D721Med (cell line): Measurements from ENCODE around the gene FUBP3.

Experiments
- DNase-seq: peaks from one replicate; pipeline ENCODE4 v3.0.0; 2011; ENCODE audit warnings: low spot score; ENCODE audit not compliant: insufficient read length
- FAIRE-seq: peaks from 2 replicates; lab custom pipeline; 2011; peaks lifted over from hg19 to GRCh38; lab: Jason Lieb, UNC
- TF ChIP-seq, protein P1 (sequence below): IDR thresholded peaks from 2 replicates; pipeline ENCODE4 v1.5.1; 2012; ENCODE audit warnings: mild to moderate bottlenecking, control low read depth; ENCODE audit not compliant: insufficient read depth; ENCODE audit errors: missing control alignments

The FUBP3 gene

DNA sequence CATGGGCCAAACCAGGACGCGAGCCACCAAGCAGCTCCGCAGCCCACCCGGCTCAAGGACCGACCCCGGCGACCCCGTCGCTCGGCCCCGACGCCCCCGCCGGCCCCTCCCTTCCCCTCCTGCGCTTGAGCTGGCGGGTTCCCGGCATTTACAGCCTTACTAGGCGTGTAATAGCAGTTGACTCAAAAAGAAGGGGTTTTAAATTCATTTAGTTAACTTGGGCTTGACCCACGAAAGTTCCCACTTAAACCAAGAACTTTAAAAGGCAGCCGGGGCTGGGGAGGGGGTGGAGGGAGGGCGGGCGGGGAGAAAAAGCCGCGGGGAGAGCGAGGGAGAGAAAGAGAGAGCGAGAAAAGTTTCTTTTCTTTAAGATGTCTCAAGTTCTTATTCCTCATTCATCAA is 85.7 kb downstream of the FUBP3 start:
- FAIRE-seq (no peak), DNase-seq (no peak)
- TF ChIP-seq, protein P1, sequence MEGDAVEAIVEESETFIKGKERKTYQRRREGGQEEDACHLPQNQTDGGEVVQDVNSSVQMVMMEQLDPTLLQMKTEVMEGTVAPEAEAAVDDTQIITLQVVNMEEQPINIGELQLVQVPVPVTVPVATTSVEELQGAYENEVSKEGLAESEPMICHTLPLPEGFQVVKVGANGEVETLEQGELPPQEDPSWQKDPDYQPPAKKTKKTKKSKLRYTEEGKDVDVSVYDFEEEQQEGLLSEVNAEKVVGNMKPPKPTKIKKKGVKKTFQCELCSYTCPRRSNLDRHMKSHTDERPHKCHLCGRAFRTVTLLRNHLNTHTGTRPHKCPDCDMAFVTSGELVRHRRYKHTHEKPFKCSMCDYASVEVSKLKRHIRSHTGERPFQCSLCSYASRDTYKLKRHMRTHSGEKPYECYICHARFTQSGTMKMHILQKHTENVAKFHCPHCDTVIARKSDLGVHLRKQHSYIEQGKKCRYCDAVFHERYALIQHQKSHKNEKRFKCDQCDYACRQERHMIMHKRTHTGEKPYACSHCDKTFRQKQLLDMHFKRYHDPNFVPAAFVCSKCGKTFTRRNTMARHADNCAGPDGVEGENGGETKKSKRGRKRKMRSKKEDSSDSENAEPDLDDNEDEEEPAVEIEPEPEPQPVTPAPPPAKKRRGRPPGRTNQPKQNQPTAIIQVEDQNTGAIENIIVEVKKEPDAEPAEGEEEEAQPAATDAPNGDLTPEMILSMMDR = no peak

DNA sequence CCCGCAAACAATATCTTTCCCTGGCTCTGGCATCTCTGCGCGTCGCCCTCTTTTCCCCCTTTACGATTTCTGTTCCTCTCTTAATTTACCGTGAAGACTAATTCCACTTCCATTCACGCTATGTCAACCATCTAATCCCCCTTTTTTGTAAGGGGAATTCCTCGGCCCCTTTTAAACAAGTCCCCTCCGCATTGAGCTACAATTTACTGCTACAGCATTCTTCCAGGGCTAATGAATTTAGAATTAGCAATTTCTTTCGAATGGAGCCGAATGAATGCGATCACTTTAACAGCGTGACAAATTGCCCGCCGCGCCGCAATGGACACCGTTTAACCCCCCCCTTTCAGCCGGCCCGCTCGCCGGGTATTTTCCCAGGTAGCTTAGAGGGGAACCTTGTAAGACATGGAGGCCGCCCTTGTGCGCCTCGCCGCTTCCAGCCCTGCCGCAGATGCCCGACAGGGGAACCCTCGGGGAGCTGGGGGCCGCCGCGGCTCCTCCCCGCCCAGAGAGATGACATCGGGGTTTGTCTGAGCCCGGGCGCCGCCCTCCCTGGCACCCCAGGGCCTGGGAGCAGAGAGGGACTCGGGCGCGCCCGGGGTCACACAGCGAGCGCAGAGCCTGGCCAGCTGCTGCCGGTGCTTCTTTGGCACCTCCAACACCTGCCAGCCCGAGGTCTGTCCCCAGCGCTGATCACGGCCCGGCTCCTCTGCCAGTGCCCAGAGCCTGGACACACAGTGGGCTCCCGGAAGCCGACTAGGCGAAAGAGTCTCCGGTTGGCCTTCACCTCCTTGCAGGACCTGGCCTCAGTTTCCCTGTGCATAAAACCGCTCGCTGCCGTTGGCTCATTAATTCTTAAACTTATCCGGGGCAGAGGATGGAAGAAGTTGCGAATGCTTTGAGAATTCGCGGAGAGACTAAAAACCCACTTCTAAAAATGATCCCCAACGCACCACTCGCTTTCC is 86.3 kb downstream of the FUBP3 start:
- TF ChIP-seq, protein P1 = no peak
- FAIRE-seq (no peak), DNase-seq (no peak)

DNA sequence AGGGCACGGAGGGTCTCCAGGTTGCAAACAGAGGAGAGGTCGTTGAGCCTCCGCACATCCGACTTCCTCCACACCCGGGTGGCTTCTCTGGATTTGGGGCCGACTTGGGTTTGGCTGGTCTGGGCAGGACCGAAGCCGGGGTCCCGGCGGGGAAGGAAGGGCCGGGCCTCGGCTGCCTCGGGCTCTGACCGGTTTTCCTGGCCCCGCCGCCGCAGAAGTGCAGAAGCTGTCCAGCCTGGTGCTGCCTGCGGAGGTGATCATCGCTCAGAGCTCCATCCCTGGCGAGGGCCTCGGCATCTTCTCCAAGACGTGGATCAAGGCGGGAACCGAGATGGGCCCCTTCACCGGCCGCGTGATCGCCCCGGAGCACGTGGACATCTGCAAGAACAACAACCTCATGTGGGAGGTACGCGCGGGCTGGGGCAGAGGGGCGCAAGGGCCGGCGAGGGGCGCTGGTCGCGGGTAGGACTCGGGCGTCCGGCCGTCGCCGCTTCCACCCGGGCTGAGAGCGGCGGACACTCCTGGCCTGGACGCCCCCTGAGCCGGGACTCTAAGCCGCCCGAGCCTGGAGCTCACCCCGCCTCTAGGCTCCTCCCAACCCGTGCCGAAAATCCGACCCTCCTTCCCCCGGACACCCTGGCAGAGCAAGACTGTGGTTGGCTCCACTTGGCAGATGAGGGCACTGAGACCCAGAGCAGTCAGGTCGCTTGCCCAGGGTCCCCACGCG is 87.2 kb downstream of the FUBP3 start:
- no peak for FAIRE-seq
- DNase-seq = no peak
- TF ChIP-seq, protein P1 = no peak

DNA sequence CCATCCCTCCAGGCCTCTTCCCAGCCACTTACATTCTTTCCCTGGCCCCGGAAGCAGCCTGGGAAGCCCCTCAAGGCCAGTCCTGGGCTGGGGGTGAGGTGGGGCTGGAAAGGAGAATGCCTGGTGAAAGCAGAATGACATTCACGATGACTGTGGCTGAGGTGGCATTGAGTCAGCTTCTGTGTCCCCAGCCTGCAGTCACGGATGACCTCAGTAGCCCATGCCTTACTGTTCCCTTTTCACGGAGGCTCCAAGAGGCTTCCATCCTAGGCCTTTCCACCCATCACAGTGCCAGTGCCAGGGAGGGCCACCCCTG is 87.7 kb downstream of the FUBP3 start:
- no peak for FAIRE-seq
- TF ChIP-seq, protein P1 = no peak
- DNase-seq = no peak

DNA sequence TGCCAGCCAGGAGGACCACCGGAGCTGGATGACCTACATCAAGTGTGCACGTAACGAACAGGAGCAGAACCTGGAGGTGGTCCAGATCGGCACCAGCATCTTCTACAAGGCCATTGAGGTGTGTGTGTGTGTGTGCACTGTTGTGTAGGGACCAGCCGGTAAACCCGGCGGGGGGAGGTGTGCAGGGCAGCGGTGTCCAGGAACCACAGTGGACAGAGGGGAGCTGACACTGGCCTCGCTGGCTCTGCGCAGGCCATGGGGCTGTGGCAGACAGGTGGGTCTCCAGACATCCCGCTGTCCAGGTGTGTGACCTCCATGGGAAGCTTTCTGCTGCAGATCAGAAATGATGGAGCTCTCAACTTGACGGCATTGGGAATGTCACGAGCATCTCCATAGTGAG is 88.8 kb downstream of the FUBP3 start:
- TF ChIP-seq, protein P1 = no peak
- FAIRE-seq (no peak), DNase-seq (no peak)

DNA sequence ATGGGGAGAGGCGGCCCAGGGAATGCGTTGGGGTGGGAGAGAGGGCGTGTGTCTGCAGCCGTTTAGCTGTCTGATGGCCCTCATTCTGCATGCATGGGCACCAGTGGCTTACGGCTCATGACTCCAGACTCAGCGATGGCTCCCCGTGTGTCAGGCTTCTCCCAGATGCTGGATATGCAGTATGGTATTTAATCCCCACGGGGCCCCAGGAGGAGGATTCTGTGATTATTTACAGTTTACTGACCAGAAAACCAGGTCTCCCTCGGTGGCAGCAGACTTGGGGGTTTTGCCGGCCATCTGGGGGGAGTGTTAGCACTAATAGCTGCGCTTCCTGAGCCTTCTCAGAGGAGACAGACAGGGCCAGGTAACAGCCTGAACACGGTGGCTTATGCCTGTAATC is 89.3 kb downstream of the FUBP3 start:
- DNase-seq = no peak
- no peak for FAIRE-seq
- TF ChIP-seq, protein P1 = no peak
